ENCODE results near the gene LSAMP. TPM values are rescaled to one million over a fixed set of nuclear protein-coding genes. Genes with fewer than 3 reads are reported as not detected.

The LSAMP gene
- total RNA-seq, 1 experiment from 2014 or later = 0.15 TPM

DNA sequence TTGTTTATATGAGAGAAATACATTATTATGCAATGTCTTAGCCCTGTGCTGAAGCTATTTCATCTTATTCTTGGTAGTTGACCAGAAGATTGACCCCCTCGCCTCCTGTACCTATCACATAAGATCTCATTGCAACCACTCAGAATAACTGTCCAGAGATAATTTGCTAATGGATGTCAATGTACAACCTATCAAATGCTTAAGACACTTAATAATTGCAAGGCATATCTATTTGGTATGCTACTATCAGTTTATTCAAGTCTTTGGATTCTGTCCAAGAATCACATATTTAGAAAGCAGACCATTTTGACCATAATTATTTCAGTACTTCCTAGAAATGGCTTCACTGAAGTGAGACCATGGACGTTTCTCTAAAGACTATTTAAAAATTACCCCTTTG, 580.4 kb downstream of the LSAMP start:
- no TSS peak for BruUV-seq (replicated peaks)
- no peak overlapping the region for H3K4me2 ChIP-seq (ENCODE audit: low read length)
- no peak overlapping the region for H2AFZ ChIP-seq (ENCODE audit: low read length)
- ChIA-PET CTCF (no interaction called here), POLR2A (ENCODE audit: unreplicated experiment) (no interaction called here)
- no peaks in the 10 kb centered on the region for H3K9me2 ChIP-seq (replicated peaks; ENCODE audit: low read length)
- no peak overlapping the region for H3K9ac ChIP-seq (ENCODE audit: low read length)
- H3K27ac ChIP-seq (ENCODE audit: low read length) = no peak overlapping the region
- no peaks in the 10 kb centered on the region for H3K79me2 ChIP-seq (ENCODE audit: low read length)
- no peaks in the 10 kb centered on the region for H3F3A ChIP-seq (ENCODE audit: low read length, unreplicated experiment)
- ATAC-seq = no peak
- H3K4me1 ChIP-seq (ENCODE audit: insufficient read depth, low read length) = no peaks in the 10 kb centered on the region
- no peak for DNase-seq
- no peaks in the 10 kb centered on the region for H3K9me3 ChIP-seq (ENCODE audit: low read length)
- intact Hi-C loops (cut with micrococcal nuclease) = no loop called here
- no peaks in the 10 kb centered on the region for H3K27me3 ChIP-seq (ENCODE audit: low read length)
- no peaks in the 10 kb centered on the region for H4K20me1 ChIP-seq (ENCODE audit: low read length)
- H3K36me3 ChIP-seq (ENCODE audit: low read depth, low read length) = no peaks in the 10 kb centered on the region
- TF ChIP-seq, protein P1, sequence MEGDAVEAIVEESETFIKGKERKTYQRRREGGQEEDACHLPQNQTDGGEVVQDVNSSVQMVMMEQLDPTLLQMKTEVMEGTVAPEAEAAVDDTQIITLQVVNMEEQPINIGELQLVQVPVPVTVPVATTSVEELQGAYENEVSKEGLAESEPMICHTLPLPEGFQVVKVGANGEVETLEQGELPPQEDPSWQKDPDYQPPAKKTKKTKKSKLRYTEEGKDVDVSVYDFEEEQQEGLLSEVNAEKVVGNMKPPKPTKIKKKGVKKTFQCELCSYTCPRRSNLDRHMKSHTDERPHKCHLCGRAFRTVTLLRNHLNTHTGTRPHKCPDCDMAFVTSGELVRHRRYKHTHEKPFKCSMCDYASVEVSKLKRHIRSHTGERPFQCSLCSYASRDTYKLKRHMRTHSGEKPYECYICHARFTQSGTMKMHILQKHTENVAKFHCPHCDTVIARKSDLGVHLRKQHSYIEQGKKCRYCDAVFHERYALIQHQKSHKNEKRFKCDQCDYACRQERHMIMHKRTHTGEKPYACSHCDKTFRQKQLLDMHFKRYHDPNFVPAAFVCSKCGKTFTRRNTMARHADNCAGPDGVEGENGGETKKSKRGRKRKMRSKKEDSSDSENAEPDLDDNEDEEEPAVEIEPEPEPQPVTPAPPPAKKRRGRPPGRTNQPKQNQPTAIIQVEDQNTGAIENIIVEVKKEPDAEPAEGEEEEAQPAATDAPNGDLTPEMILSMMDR (conservative IDR thresholded peaks at IDR 0.05; ENCODE audit: low read depth, low read length) = no peak
- no peak for TF ChIP-seq EZH2phosphoT487 (IDR thresholded peaks at IDR 0.05; ENCODE audit: borderline replicate concordance, low read length)
- no peak for TF ChIP-seq EZH2 (IDR thresholded peaks at IDR 0.05; ENCODE audit: low read length, unreplicated experiment)
- no peak overlapping the region for H3K4me3 ChIP-seq (ENCODE audit: low read length)

GRCh38 chr3:115862849-115863248, 582.4 kb downstream of the LSAMP start:
- POLR2A ChIA-PET (ENCODE audit: unreplicated experiment) = no interaction called here
- Histone ChIP-seq H3K9ac (ENCODE audit: low read length) (no peak overlapping the region), H3K9me3 (ENCODE audit: low read length) (no peaks in the 10 kb centered on the region), H3K9me2 (replicated peaks; ENCODE audit: low read length) (no peaks in the 10 kb centered on the region), H2AFZ (ENCODE audit: low read length) (no peak overlapping the region), H3K4me2 (ENCODE audit: low read length) (no peak overlapping the region), H3K27ac (ENCODE audit: low read length) (no peak overlapping the region), H3K27me3 (ENCODE audit: low read length) (no peaks in the 10 kb centered on the region), H3K4me3 (ENCODE audit: low read length) (no peak overlapping the region), H3K36me3 (ENCODE audit: low read depth, low read length) (no peaks in the 10 kb centered on the region), H3F3A (ENCODE audit: low read length, unreplicated experiment) (no peaks in the 10 kb centered on the region), H3K79me2 (ENCODE audit: low read length) (no peaks in the 10 kb centered on the region), H4K20me1 (ENCODE audit: low read length) (no peaks in the 10 kb centered on the region), H3K4me1 (ENCODE audit: insufficient read depth, low read length) (peaks cover under 1% of the 10 kb centered on the region; the same call in 1 of the 2 replicates)
- DNase-seq (no peak), ATAC-seq (no peak)
- no TSS peak for BruUV-seq (replicated peaks)
- CTCF ChIA-PET = no interaction called here
- TF ChIP-seq, protein P1 (conservative IDR thresholded peaks at IDR 0.05; ENCODE audit: low read depth, low read length) = no peak
- intact Hi-C loops (cut with micrococcal nuclease) = no loop called here

- Histone ChIP-seq H3K27me3 (ENCODE audit: low read length) (no peaks in the 10 kb centered on the region), H3K27ac (ENCODE audit: low read length) (no peak overlapping the region), H3K4me3 (ENCODE audit: low read length) (no peak overlapping the region), H3K9ac (ENCODE audit: low read length) (no peak overlapping the region), H3K36me3 (ENCODE audit: low read depth, low read length) (no peaks in the 10 kb centered on the region), H3K4me2 (ENCODE audit: low read length) (no peak overlapping the region), H3K9me3 (ENCODE audit: low read length) (no peaks in the 10 kb centered on the region), H4K20me1 (ENCODE audit: low read length) (no peaks in the 10 kb centered on the region), H3K79me2 (ENCODE audit: low read length) (no peaks in the 10 kb centered on the region), H3K9me2 (replicated peaks; ENCODE audit: low read length) (no peaks in the 10 kb centered on the region), H3K4me1 (ENCODE audit: insufficient read depth, low read length) (peaks cover 8% of the 10 kb centered on the region), H3F3A (ENCODE audit: low read length, unreplicated experiment) (no peaks in the 10 kb centered on the region), H2AFZ (ENCODE audit: low read length) (no peak overlapping the region)
- ATAC-seq (no peak), DNase-seq (no peak)
- POLR2A ChIA-PET (ENCODE audit: unreplicated experiment) = no interaction called here
- TF ChIP-seq EZH2 (IDR thresholded peaks at IDR 0.05; ENCODE audit: low read length, unreplicated experiment) = no peak
- no peak for TF ChIP-seq EZH2phosphoT487 (IDR thresholded peaks at IDR 0.05; ENCODE audit: borderline replicate concordance, low read length)
- TF ChIP-seq, protein P1 (conservative IDR thresholded peaks at IDR 0.05; ENCODE audit: low read depth, low read length) = no peak
- intact Hi-C loops (cut with micrococcal nuclease) = no loop called here
- CTCF ChIA-PET = no interaction called here
- no TSS peak for BruUV-seq (replicated peaks)
These were observed 583.2 kb downstream of the LSAMP start for GRCh38 chr3:115862099-115862498.

Measured in PC-3 (cell line).